ENCODE results near the gene DIPK1B.

- no peak for TF ChIP-seq CTCF (IDR thresholded peaks at IDR 0.05; ENCODE audit: extremely low read depth in 1 of 2, insufficient read depth in 1 of 2, low read depth in 1 of 2, low read length in 2 of 2)
- no peak for TF ChIP-seq EZH2 (IDR thresholded peaks at IDR 0.05; ENCODE audit: borderline replicate concordance, low read depth, low read length, severe bottlenecking)
- TF ChIP-seq POLR2A (IDR thresholded peaks at IDR 0.05; ENCODE audit: low read depth, low read length) = no peak
These were observed 10.7 kb upstream of the DIPK1B start for GRCh38 chr9:136701668-136702053.
